Adrenal gland (tissue), 5 donors: ENCODE data around the gene LRP1.

Experiments used
- POLR2A ChIP-seq, 2 donors: fragments of 450-650 bp; IDR thresholded peaks; one replicate each; pipeline ENCODE4 v1.6.1; 2017; ENCODE audit warnings: antibody characterized with exemption in 2 of 2, mild to moderate bottlenecking in 2 of 2, moderate library complexity in 1 of 2
- TF ChIP-seq, protein P1 (sequence below), 6 experiments: fragments of 450-650 bp in 4 of 6; fragments of 200-600 bp in 2 of 6; sonication (generic) in 1 of 6; IDR thresholded peaks; 1 replicate in 5 of 6; 2 replicates in 1 of 6; pipeline versions ENCODE4 v1.5.1 to v1.8.0; 2016 to 2021; ENCODE audit warnings: antibody characterized with exemption in 6 of 6, mild to moderate bottlenecking in 2 of 6, moderate library complexity in 1 of 6
- donor health status: DM: no; HTN: no; CAD: no.

DNA sequence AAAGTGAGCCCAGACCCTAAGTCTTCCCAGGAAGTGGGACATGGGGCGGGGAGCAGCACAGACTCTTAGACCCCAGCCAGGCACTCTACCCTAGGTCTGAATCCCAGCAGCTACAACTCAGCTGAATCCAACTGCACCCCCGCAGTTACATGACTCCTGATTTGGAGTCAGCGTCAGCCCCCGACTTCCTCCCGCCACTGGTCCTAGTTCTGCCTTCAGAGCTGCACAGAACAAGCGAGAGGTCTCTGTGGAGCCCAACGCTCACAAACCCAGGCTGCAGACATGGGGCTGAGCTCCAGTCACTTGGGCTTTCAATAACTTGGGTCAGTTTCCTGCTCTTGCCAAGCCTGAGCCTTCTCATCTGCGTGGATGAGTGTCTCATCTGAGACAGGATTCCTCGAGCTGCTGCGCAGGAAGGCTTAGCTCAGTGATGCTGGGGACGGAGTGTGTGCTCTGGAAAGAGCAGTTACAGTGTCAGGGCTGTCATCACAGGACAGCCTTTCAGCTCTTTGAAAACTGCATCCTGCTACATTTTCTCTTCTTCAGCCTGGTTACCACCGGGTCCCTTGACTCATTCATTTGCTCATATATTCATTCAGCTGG, 57.7 kb downstream of the LRP1 start:
- TF ChIP-seq, protein P1, sequence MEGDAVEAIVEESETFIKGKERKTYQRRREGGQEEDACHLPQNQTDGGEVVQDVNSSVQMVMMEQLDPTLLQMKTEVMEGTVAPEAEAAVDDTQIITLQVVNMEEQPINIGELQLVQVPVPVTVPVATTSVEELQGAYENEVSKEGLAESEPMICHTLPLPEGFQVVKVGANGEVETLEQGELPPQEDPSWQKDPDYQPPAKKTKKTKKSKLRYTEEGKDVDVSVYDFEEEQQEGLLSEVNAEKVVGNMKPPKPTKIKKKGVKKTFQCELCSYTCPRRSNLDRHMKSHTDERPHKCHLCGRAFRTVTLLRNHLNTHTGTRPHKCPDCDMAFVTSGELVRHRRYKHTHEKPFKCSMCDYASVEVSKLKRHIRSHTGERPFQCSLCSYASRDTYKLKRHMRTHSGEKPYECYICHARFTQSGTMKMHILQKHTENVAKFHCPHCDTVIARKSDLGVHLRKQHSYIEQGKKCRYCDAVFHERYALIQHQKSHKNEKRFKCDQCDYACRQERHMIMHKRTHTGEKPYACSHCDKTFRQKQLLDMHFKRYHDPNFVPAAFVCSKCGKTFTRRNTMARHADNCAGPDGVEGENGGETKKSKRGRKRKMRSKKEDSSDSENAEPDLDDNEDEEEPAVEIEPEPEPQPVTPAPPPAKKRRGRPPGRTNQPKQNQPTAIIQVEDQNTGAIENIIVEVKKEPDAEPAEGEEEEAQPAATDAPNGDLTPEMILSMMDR (IDR thresholded peaks at IDR 0.05), result no peak
- TF ChIP-seq POLR2A (IDR thresholded peaks at IDR 0.05), result no peak
